ENCODE measurements around the gene BLZF1. TPM values are rescaled to one million over a fixed set of nuclear protein-coding genes. Genes with fewer than 3 reads are reported as not detected.

The BLZF1 gene
- total and polyA plus RNA-seq, 10 of the 15 experiments (the other 5 are each of a cell fraction or from before 2014, with no cell fraction given) = 5.1 to 11.9 (median 9.0) TPM

DNA sequence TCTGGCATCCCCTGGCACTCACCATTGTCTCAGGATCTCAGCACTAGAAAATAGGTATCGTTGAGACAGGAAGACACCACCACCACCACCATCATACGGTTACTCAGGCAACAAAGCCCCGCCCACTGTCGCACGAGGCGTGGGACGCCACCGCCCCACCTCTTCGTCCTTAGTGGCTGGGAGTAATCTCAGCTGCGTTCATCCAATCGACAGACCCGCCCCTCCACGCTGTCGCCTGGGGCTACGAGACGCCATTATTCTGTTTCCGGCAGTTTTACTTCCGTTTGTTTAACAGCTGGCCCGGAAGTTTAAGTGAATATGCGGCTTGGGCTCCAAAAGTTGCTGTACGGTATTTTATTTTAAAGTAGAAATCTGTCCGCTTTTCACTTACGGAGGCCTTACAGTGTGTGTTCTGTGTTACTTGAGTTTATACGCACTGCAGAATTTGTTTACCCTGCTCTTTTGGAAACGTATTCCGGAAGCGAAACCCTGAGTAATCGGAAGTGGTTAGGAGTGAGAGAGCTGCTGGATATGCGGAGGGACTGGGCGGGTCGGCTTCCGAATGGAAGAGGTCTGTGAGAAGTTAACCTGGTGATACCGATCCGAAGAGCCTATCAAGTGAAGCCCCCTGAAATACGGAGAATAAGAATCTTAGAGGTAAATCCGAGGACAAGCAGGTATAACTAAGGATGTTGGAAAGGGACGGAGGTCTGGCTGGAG, at the start of gene BLZF1, which contains the start of gene NME7 (continued):
- TF ChIP-seq, protein P1, sequence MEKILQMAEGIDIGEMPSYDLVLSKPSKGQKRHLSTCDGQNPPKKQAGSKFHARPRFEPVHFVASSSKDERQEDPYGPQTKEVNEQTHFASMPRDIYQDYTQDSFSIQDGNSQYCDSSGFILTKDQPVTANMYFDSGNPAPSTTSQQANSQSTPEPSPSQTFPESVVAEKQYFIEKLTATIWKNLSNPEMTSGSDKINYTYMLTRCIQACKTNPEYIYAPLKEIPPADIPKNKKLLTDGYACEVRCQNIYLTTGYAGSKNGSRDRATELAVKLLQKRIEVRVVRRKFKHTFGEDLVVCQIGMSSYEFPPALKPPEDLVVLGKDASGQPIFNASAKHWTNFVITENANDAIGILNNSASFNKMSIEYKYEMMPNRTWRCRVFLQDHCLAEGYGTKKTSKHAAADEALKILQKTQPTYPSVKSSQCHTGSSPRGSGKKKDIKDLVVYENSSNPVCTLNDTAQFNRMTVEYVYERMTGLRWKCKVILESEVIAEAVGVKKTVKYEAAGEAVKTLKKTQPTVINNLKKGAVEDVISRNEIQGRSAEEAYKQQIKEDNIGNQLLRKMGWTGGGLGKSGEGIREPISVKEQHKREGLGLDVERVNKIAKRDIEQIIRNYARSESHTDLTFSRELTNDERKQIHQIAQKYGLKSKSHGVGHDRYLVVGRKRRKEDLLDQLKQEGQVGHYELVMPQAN (conservative IDR thresholded peaks at IDR 0.05) = peak; percentile 96
- TF ChIP-seq, protein P2, sequence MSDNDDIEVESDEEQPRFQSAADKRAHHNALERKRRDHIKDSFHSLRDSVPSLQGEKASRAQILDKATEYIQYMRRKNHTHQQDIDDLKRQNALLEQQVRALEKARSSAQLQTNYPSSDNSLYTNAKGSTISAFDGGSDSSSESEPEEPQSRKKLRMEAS (IDR thresholded peaks at IDR 0.05; ENCODE audit: low read depth, low read length) = peak; percentile 73
- peak; percentile 90; the same call in 1 of the 2 replicates for TF ChIP-seq CBFB (IDR thresholded peaks at IDR 0.05; ENCODE audit: low read depth)
- no peak for TF ChIP-seq CEBPB (IDR thresholded peaks at IDR 0.05; ENCODE audit: borderline replicate concordance in 1 of 2, low read depth in 2 of 2, low read length in 2 of 2)
- TF ChIP-seq, protein P3, sequence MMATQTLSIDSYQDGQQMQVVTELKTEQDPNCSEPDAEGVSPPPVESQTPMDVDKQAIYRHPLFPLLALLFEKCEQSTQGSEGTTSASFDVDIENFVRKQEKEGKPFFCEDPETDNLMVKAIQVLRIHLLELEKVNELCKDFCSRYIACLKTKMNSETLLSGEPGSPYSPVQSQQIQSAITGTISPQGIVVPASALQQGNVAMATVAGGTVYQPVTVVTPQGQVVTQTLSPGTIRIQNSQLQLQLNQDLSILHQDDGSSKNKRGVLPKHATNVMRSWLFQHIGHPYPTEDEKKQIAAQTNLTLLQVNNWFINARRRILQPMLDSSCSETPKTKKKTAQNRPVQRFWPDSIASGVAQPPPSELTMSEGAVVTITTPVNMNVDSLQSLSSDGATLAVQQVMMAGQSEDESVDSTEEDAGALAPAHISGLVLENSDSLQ (IDR thresholded peaks at IDR 0.05) = peak; percentile 89
- TF ChIP-seq NRF1 (conservative IDR thresholded peaks at IDR 0.05; ENCODE audit: low read depth, low read length) = no peak
- TF ChIP-seq DPF2 (IDR thresholded peaks at IDR 0.05) = 0 out of 2 replicates have a peak, but pooled peaks have one; percentile 26
- TF ChIP-seq BHLHE40 (IDR thresholded peaks at IDR 0.05; ENCODE audit: borderline replicate concordance in 1 of 2, low read depth in 2 of 2, low read length in 1 of 2) = peak; percentile 67 to 79
- peak; percentile 75 for TF ChIP-seq EED (IDR thresholded peaks at IDR 0.05; ENCODE audit: low read depth)
- peak; percentile 60 for TF ChIP-seq POLR2AphosphoS5 (IDR thresholded peaks at IDR 0.05; ENCODE audit: low read length)
- peak; percentile 55; the same call in 1 of the 2 replicates for TF ChIP-seq HCFC1 (IDR thresholded peaks at IDR 0.05; ENCODE audit: low read length)
- TF ChIP-seq, protein P4, sequence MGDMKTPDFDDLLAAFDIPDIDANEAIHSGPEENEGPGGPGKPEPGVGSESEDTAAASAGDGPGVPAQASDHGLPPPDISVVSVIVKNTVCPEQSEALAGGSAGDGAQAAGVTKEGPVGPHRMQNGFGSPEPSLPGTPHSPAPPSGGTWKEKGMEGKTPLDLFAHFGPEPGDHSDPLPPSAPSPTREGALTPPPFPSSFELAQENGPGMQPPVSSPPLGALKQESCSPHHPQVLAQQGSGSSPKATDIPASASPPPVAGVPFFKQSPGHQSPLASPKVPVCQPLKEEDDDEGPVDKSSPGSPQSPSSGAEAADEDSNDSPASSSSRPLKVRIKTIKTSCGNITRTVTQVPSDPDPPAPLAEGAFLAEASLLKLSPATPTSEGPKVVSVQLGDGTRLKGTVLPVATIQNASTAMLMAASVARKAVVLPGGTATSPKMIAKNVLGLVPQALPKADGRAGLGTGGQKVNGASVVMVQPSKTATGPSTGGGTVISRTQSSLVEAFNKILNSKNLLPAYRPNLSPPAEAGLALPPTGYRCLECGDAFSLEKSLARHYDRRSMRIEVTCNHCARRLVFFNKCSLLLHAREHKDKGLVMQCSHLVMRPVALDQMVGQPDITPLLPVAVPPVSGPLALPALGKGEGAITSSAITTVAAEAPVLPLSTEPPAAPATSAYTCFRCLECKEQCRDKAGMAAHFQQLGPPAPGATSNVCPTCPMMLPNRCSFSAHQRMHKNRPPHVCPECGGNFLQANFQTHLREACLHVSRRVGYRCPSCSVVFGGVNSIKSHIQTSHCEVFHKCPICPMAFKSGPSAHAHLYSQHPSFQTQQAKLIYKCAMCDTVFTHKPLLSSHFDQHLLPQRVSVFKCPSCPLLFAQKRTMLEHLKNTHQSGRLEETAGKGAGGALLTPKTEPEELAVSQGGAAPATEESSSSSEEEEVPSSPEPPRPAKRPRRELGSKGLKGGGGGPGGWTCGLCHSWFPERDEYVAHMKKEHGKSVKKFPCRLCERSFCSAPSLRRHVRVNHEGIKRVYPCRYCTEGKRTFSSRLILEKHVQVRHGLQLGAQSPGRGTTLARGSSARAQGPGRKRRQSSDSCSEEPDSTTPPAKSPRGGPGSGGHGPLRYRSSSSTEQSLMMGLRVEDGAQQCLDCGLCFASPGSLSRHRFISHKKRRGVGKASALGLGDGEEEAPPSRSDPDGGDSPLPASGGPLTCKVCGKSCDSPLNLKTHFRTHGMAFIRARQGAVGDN (IDR thresholded peaks at IDR 0.05) = peak; percentile 25; the same call in 1 of the 2 replicates
- TF ChIP-seq, protein P5, sequence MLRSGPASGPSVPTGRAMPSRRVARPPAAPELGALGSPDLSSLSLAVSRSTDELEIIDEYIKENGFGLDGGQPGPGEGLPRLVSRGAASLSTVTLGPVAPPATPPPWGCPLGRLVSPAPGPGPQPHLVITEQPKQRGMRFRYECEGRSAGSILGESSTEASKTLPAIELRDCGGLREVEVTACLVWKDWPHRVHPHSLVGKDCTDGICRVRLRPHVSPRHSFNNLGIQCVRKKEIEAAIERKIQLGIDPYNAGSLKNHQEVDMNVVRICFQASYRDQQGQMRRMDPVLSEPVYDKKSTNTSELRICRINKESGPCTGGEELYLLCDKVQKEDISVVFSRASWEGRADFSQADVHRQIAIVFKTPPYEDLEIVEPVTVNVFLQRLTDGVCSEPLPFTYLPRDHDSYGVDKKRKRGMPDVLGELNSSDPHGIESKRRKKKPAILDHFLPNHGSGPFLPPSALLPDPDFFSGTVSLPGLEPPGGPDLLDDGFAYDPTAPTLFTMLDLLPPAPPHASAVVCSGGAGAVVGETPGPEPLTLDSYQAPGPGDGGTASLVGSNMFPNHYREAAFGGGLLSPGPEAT (IDR thresholded peaks at IDR 0.05; ENCODE audit: low read depth) = peak; percentile 59
- TF ChIP-seq MXI1 (IDR thresholded peaks at IDR 0.05; ENCODE audit: low read depth, low read length) = peak; percentile 95
- TF ChIP-seq, protein P6, sequence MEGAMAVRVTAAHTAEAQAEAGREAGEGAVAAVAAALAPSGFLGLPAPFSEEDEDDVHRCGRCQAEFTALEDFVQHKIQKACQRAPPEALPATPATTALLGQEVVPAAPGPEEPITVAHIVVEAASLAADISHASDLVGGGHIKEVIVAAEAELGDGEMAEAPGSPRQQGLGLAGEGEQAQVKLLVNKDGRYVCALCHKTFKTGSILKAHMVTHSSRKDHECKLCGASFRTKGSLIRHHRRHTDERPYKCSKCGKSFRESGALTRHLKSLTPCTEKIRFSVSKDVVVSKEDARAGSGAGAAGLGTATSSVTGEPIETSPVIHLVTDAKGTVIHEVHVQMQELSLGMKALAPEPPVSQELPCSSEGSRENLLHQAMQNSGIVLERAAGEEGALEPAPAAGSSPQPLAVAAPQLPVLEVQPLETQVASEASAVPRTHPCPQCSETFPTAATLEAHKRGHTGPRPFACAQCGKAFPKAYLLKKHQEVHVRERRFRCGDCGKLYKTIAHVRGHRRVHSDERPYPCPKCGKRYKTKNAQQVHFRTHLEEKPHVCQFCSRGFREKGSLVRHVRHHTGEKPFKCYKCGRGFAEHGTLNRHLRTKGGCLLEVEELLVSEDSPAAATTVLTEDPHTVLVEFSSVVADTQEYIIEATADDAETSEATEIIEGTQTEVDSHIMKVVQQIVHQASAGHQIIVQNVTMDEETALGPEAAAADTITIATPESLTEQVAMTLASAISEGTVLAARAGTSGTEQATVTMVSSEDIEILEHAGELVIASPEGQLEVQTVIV (IDR thresholded peaks at IDR 0.05; ENCODE audit: borderline replicate concordance, partially characterized antibody) = peak; percentile 85

All from GM12878 (cell line).